ENCODE results near the gene CD6.
A peak's percentile ranks its signal among the peaks of the same experiment; 100 is the strongest.

GRCh38 chr11:60950933-60951605, 20.4 kb upstream of the CD6 start:
- TF ChIP-seq CTCF (IDR thresholded peaks at IDR 0.05) (no peak), EZH2 (IDR thresholded peaks at IDR 0.05) (peak; percentile 75)
